K562 (cell line): ENCODE results near the gene PSMD2. TPM values are rescaled to one million over a fixed set of nuclear protein-coding genes. Genes with fewer than 3 reads are reported as not detected.
"Not testable (repeated sequence)": the region's sequence is repeated elsewhere in the genome, so short reads cannot be mapped to it uniquely, and the experiment has no call there.

Experiments used
- ATAC-seq: fragments of 200-7000 bp; cut with Tn5 transposase; 3 replicates; pipeline ENCODE4 v1.9.1; 2020; ENCODE audit warnings: moderate library complexity
- BruUV-seq: library from RNA; stranded (reverse); fragments of 400-500 nt; replicated peaks from 2 replicates; lab custom pipeline; 2021; lab: Mats Ljungman, UMichigan
- CTCF ChIA-PET: fragments of 300-600 bp; formaldehyde crosslinking; extraction: SDS; loops from one replicate; lab custom pipeline; 2021; ENCODE audit warnings: low intra/inter-chr PET ratio; lab: Yijun Ruan, JAX
- POLR2A ChIA-PET: fragments of 300-600, 350-650 bp; sonication (Branson Sonifier 250); formaldehyde crosslinking; extraction: SDS; loops from one replicate; lab custom pipeline; 2021; ENCODE audit warnings: antibody characterized with exemption, inconsistent platforms; lab: Yijun Ruan, JAX
- DNase-seq, 4 experiments: peaks; one replicate each; pipeline versions ENCODE4 v3.0.0 to v3.0.0-alpha.2; 2011 to 2018; ENCODE audit warnings: low spot score in 3 of 4, mixed read lengths in 3 of 4; ENCODE audit errors: extremely low read depth in 1 of 4
- FAIRE-seq: peaks from 2 replicates; lab custom pipeline; 2011; peaks lifted over from hg19 to GRCh38; lab: Jason Lieb, UNC
- H2AFZ ChIP-seq: 2 replicates; pipeline ENCODE4 v1.6.0; 2011; ENCODE audit warnings: low read depth, low read length, control low read depth, inconsistent platforms
- H3K27ac ChIP-seq: fragments of 200-600 bp; 3 replicates; pipeline ENCODE4 v1.8.0; 2011; ENCODE audit warnings: low read depth, mild to moderate bottlenecking, control low read depth, inconsistent platforms, low read length, moderate library complexity, mixed read lengths; ENCODE audit errors: extremely low read depth
- H3K27me3 ChIP-seq, 2 experiments: fragments of 300-600 bp in 1 of 2; 2 replicates in 1 of 2; 3 replicates in 1 of 2; pipeline versions ENCODE4 v1.6.0 to v1.8.0; 2011; ENCODE audit warnings: inconsistent platforms in 2 of 2, low read length in 2 of 2, mild to moderate bottlenecking in 1 of 2, mixed read lengths in 1 of 2, moderate library complexity in 1 of 2; ENCODE audit not compliant: control insufficient read depth in 2 of 2, insufficient read depth in 2 of 2
- H3K36me3 ChIP-seq: fragments of 300-600 bp; 3 replicates; pipeline ENCODE4 v1.8.0; 2011; ENCODE audit warnings: mild to moderate bottlenecking, low read length, inconsistent platforms; ENCODE audit not compliant: control insufficient read depth, insufficient read depth
- H3K4me1 ChIP-seq, 2 experiments: fragments of 200-600 bp in 1 of 2; replicated peaks in 1 of 2; 2 replicates in 1 of 2; 3 replicates in 1 of 2; pipeline versions ENCODE4 v1.5.1 to v1.8.0; 2011; ENCODE audit warnings: inconsistent platforms in 2 of 2, low read length in 2 of 2, mild to moderate bottlenecking in 1 of 2, mixed read lengths in 1 of 2, moderate library complexity in 1 of 2; ENCODE audit not compliant: control insufficient read depth in 2 of 2, insufficient read depth in 2 of 2
- H3K4me2 ChIP-seq: 2 replicates; pipeline ENCODE4 v1.6.1; 2011; ENCODE audit warnings: low read length, control low read depth, inconsistent platforms, mixed read lengths; ENCODE audit not compliant: insufficient read depth
- H3K4me3 ChIP-seq: fragments of 200-600 bp; sonication (generic), shearing (Covaris generic); 2 replicates; pipeline ENCODE4 v1.5.1; 2016; ENCODE audit warnings: control low read depth, inconsistent platforms
- H3K79me2 ChIP-seq: fragments of 200-600 bp; 3 replicates; pipeline ENCODE4 v1.8.0; 2011; ENCODE audit warnings: low read length, inconsistent platforms; ENCODE audit not compliant: control insufficient read depth, insufficient read depth
- H3K9ac ChIP-seq, 2 experiments: 2 replicates each; pipeline versions ENCODE4 v1.6.0 to v1.6.1; 2011; ENCODE audit warnings: low read depth in 2 of 2, low read length in 2 of 2, control low read depth in 1 of 2, inconsistent platforms in 1 of 2, mild to moderate bottlenecking in 1 of 2, mixed read lengths in 1 of 2; ENCODE audit not compliant: insufficient read depth in 1 of 2
- H3K9me1 ChIP-seq: one replicate; pipeline ENCODE4 v1.6.0; 2011; ENCODE audit warnings: inconsistent platforms, mild to moderate bottlenecking, low read length, moderate library complexity; ENCODE audit not compliant: control insufficient read depth, insufficient read depth
- H3K9me3 ChIP-seq: replicated peaks from 2 replicates; pipeline ENCODE4 v1.5.1; 2011; ENCODE audit warnings: low read depth, low read length, inconsistent platforms; ENCODE audit not compliant: control insufficient read depth, insufficient read depth
- H4K20me1 ChIP-seq: replicated peaks from 2 replicates; pipeline ENCODE4 v1.6.1; 2011; ENCODE audit warnings: low read length, inconsistent platforms, mixed read lengths; ENCODE audit not compliant: control insufficient read depth, insufficient read depth
- HNRNPK ChIP-seq: fragments of 200-400 bp; formaldehyde crosslinking; IDR thresholded peaks from one replicate; pipeline ENCODE4 v1.6.1; 2018; ENCODE audit warnings: mild to moderate bottlenecking, low read depth, low read length; ENCODE audit not compliant: poor library complexity, severe bottlenecking
- ZNF431 ChIP-seq: sonication (generic); formaldehyde crosslinking; IDR thresholded peaks from 2 replicates; pipeline ENCODE4 v1.8.0; 2022; ENCODE audit warnings: mild to moderate bottlenecking, missing genetic modification reagents
- ZNF512 ChIP-seq: IDR thresholded peaks from 2 replicates; pipeline ENCODE4 v1.6.1; 2016; ENCODE audit warnings: missing genetic modification characterization, missing compliant biosample characterization
- ZNF551 ChIP-seq: fragments of 250-450 bp; sonication (Bioruptor Pico); IDR thresholded peaks from 2 replicates; pipeline ENCODE4 v1.5.0; 2021; ENCODE audit warnings: mild to moderate bottlenecking, moderate library complexity
- WGBS: fragments of 100-300 bp; shearing (Covaris generic); methylation state at CpG from one replicate; pipeline ENCODE4 v1.1.6; 2016; ENCODE audit warnings: low coverage, mixed read lengths; ENCODE audit not compliant: insufficient coverage; ENCODE audit errors: missing lambda C conversion rate; 5-methylcytosine and 5-hydroxymethylcytosine counted together
- in situ Hi-C: fragments of 300-500 bp; cut with MboI; formaldehyde crosslinking; loops from 4 replicates; pipeline ENCODE4 v1.15.0; 2018; ENCODE audit warnings: inconsistent platforms, mixed read lengths
- intact Hi-C: fragments of 100-400 bp; cut with micrococcal nuclease; formaldehyde crosslinking; loops from 2 replicates; pipeline ENCODE4 v1.14.2; 2022
- polyA plus RNA-seq, 8 experiments: library from polyadenylated mRNA; depleted of rRNA in 4 of 8; stranded (reverse) in 5 of 8; unstranded in 3 of 8; fragments of >200 nt; fragmentation: Nextera tagmentation in 2 of 8; fragmentation: Illumina TruSeq in 1 of 8; extraction: Ambion mirVana in 2 of 8; extraction: Trizol in 1 of 8; gene quantifications; 2 replicates each; pipeline versions ENCODE4 v1.2.1 to v1.2.3, GENCODE V29; 2011 to 2014; ENCODE audit warnings: inconsistent platforms in 1 of 8, missing spikeins in 1 of 8
- total RNA-seq, 7 experiments: library from RNA; depleted of rRNA in 6 of 7; stranded (reverse); fragments of >200 nt in 6 of 7; fragmentation: Illumina TruSeq in 2 of 7; extraction: Trizol in 2 of 7; gene quantifications; 2 replicates each; pipeline versions ENCODE4 v1.2.1 to v1.2.3, GENCODE V29; 2011 to 2021; ENCODE audit warnings: low replicate concordance in 1 of 7

The PSMD2 gene
- total and polyA plus RNA-seq, 9 of the 15 experiments (the other 6 are each of a cell fraction or from before 2014, with no cell fraction given) = 152 to 484 (median 295) TPM

- intact Hi-C loops, BruUV-seq, H3K9me1 ChIP-seq, H3K36me3 ChIP-seq, ATAC-seq, H2AFZ ChIP-seq, H3K9ac ChIP-seq, H3K4me1 ChIP-seq: not testable (repeated sequence)
- TF ChIP-seq ZNF431 (CRISPR knock-in tag) = peak; percentile 98
- TF ChIP-seq, all 486 proteins: peak for 1; not testable (repeated sequence) for 485
- FAIRE-seq, in situ Hi-C loops, H3K79me2 ChIP-seq, DNase-seq, H3K9me3 ChIP-seq, H3K27ac ChIP-seq, H3K4me3 ChIP-seq, H4K20me1 ChIP-seq, H3K27me3 ChIP-seq, H3K4me2 ChIP-seq, POLR2A ChIA-PET, CTCF ChIA-PET: not testable (repeated sequence)
- 13% methylated on average over 1 of the region's 1 CpG for WGBS
These were observed 31.8 kb upstream of the PSMD2 start for GRCh38 chr3:184267249-184267648.

DNA sequence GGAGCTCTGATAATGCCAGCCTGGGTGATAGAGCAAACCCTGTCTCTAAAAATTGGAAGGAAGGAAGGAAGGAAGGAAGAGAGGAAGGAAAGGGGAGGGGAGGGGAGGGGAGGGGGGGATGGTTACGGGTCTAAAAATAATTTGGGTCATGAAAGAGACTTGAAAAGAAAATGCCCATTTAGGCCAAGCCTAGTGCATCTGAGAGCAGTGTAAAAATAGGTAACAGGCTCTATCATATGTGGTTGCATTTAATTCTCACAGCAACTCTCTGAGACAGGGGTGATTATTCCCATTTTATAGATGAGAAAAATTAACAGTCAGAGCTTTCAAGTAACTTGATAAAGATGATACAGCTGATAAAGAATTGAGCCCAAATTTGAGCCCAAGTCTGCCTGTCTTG is 26.8 kb upstream of the PSMD2 start:
- FAIRE-seq = no peak
- in situ Hi-C loops = no loop called here

More for the DNA sequence above, 26.8 kb upstream of the PSMD2 start:
- Histone ChIP-seq H3K79me2 (no peaks in the 10 kb centered on the region), H3K4me3 (no peak overlapping the region), H3K36me3 (no peaks in the 10 kb centered on the region), H3K4me1 (peaks cover 0 to 8% of the 10 kb centered on the region in 2 experiments; a peak in 1 of 5 replicates), H3K27ac (no peak overlapping the region), H3K9me3 (no peaks in the 10 kb centered on the region), H3K27me3 (peaks cover 19 to 21% of the 10 kb centered on the region in 2 experiments), H3K9ac (no peak overlapping the region), H4K20me1 (no peaks in the 10 kb centered on the region; the same call in 1 of the 2 replicates), H2AFZ (no peak overlapping the region), H3K9me1 (no peaks in the 10 kb centered on the region), H3K4me2 (no peak overlapping the region)
- no TSS peak for BruUV-seq
- ChIA-PET POLR2A (no interaction called here), CTCF (no interaction called here)
- DNase-seq = no peak
- intact Hi-C loops = no loop called here
- no peak for TF ChIP-seq ZNF512 (tag)
- TF ChIP-seq HNRNPK = peak; percentile 61
- TF ChIP-seq ZNF551 (CRISPR knock-in tag) = no peak
- ATAC-seq = no peak
- WGBS = 20% methylated on average over 1 of the region's 1 CpG
